Epithelial cell of prostate (primary cell): ENCODE results near the gene NRXN3.
A peak's percentile ranks its signal among the peaks of the same experiment; 100 is the strongest.

Experiments
- DNase-seq: peaks from one replicate; pipeline ENCODE4 v3.0.0-alpha.2; 2011; ENCODE audit warnings: low read depth, low spot score
- H3K27ac ChIP-seq: fragments of 450-650 bp; 2 replicates; pipeline ENCODE4 v1.5.1; 2017; ENCODE audit warnings: mild to moderate bottlenecking

NRXN3 gene

GRCh38 chr14:78605897-78606500 is 435.8 kb downstream of the NRXN3 start:
- no peak for DNase-seq
- peak overlapping the region; percentile 50 for H3K27ac ChIP-seq

DNA sequence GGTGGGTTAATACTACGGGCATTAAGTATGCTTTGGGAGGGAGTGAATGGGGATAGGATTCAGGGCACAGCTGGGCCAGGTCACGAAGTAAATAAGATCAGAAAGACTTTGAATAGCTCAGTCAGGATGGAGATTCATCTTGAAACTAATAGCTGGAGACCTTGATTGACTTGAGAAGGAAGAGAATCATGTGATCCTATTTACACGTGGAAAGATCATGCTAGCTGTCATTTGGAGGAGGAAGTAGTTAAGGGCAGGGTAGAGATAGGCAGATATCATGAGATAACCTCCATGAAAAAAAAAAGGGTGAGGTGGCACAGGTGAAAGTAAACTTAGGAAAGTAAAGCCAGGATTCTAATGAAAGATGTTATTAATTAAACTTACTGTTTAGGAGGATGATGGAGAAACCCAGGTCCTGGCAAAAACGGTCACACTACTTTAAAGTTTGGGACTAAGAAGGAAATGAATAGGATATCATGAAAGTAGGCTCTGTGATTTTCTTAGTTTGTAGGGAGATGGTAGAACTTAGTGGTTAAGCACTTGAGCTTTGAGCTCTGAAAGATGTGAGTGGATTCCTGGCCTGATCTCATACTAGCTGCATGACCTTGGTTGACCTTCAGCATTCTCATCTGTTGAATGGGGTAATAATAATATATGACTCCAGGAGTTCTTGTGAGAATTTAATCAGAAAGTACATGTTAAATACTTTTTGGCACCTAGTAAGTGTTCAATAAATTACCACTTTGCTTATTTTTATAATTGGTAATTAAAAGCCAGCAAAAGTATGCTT is 439.0 kb downstream of the NRXN3 start:
- H3K27ac ChIP-seq, result no peak overlapping the region
- no peak for DNase-seq

DNA sequence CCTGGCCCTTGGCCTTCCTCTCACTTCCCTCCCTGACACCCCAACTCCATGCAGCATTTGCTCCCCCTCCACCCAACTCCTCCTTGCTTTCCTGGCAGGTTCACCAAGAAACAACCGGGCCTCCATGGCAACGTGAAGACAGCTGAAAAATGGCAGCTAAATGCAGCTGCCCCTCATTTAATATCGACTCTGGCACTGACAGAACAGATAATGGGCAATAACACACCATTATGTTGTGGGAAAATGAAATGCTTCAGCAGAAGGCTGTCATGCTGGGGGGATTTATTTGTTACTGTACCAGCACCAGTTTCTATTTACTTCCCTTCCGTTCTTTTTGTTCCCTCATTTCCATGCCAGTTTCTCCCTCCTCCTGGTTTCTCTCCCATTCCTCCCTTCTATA is 440.8 kb downstream of the NRXN3 start:
- DNase-seq, result no peak
- H3K27ac ChIP-seq, result no peak overlapping the region

- no peak overlapping the region for H3K27ac ChIP-seq
- no peak for DNase-seq
Measured at GRCh38 chr14:78611796-78612571, 441.8 kb downstream of the NRXN3 start.

- no peak for DNase-seq
- no peak overlapping the region for H3K27ac ChIP-seq
Measured at GRCh38 chr14:78612666-78613065, 442.5 kb downstream of the NRXN3 start.

GRCh38 chr14:78614593-78614992 is 444.4 kb downstream of the NRXN3 start:
- no peak for DNase-seq
- no peak overlapping the region for H3K27ac ChIP-seq

DNA sequence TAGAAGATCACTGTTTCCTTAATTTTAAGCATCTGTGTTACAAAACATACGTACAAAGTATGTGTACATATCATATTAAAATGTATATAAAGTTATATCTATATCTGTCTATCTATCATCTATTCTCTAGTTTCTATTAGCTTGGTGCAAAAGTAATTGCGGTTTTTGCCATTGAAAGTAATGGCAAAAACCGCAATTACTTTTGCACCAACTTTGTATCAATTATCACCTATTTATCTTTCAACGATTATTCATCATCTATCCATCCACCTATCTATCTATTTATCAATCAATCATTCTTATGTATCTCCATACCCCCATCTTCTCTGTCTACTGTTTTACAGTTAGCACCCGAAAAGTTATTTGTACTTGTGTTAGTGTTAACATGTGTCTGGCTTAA is 447.6 kb downstream of the NRXN3 start:
- no peak overlapping the region for H3K27ac ChIP-seq
- DNase-seq, result no peak

DNA sequence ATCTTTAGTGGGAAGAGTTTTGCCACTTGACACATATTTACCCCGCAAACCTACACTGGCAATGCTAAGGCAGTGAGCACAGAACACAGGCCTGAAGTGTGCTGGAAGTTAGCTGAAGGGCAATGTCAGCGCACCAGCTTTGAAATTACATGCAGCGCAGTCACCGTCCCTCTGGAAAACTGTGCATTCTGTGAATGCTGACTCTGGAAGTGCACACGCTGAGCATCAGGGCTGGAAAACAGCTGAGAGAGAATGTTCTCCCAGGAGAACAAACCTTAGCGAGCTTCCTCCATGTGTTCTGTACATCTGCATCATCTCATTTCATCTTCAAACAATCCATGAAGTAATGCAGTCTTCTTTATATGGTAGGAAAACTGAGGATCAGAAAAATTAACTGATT is 448.2 kb downstream of the NRXN3 start:
- no peak for DNase-seq
- no peak overlapping the region for H3K27ac ChIP-seq

DNA sequence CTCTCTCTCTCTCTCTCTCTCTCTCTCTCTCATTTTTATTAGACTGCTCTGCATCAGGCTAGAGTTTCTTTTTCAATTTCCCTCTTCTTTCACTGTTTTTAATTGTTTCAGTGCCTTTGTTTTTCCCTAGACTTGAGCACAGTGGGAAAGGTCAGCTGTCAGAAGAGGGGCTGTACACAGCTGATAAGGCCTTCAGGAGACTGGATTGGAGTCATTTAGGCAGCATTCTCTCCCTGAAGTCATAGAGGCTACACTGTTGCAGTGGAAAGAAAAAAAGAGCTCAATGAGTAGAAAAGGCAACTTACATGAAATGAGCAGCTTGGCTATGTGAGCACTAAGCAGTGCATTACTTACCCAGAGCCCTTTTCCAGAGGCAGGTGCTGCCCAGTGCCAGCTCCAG is 456.9 kb downstream of the NRXN3 start:
- H3K27ac ChIP-seq, result no peak overlapping the region
- DNase-seq, result no peak

DNA sequence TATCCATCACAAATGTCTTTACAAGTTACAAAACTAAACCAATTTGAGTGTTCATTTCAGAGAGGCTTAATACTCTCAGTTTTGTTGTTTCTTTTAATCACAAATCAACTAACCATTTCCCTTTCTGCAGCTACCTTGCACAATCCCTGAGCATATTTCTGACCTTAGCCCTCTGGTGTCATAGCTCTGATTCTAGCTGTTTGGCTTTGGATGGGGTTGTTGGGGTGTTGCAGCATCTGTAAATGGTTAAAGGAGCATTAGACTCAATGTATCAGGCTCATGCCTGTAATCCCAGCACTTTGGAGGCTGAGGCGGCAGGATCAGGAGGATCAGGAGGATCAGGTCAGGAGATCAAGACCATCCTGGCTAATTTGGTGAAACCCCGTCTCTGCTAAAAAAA is 461.4 kb downstream of the NRXN3 start:
- H3K27ac ChIP-seq, result no peak overlapping the region
- DNase-seq, result no peak

- H3K27ac ChIP-seq, result no peak overlapping the region
- DNase-seq, result no peak
Measured at GRCh38 chr14:78633752-78634151, 463.6 kb downstream of the NRXN3 start.

GRCh38 chr14:78637489-78637888 is 467.3 kb downstream of the NRXN3 start:
- H3K27ac ChIP-seq, result no peak overlapping the region
- no peak for DNase-seq

DNA sequence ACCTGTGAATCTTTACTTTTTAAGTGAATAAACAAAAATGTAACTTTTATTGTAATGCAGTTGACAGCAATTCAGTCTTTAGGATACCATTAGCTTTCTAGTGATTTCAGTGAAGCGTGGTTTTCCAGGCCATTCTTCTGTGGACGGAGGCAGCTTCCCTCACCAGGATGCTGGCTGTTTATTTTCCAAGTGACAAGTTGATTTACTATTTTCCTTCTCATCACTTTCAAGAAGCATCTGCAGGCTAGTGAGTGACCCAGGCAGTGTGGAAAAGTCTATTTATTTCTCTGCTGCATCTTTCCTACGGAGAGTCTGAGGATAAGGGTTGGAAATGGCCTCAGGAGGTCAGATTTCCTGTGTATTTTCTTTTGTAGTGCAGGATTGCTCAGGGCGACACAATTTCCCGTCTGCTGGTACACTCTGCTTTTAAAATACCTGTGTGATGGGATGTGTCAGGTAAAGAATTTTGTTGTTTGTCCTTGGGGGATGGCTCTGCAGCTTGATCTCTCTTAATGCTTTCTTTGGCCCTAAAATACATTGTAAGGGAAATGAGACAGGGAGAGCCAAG is 467.8 kb downstream of the NRXN3 start:
- H3K27ac ChIP-seq, result no peak overlapping the region
- DNase-seq, result no peak

DNA sequence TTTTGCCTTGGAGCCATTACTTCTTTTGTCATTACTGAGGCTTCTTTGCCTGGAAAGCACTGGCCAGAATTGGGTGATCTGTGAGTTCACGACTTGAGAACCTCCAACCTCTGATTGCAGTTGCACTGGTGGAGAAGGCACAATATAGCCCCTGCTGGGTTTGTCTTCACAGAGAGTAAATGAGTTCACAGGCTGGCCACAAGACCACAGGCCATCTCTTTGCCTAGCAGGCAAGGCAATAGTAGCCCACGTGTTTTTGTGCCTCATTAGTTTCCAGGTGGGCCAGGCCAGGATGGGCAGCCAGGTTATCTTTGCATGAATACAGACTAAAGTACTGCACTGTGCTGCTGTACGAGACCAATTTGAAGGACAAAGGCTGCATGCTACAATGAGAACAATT is 468.8 kb downstream of the NRXN3 start:
- no peak for DNase-seq
- no peak overlapping the region for H3K27ac ChIP-seq

GRCh38 chr14:78644824-78645559 is 474.8 kb downstream of the NRXN3 start:
- H3K27ac ChIP-seq, result no peak overlapping the region
- DNase-seq, result no peak

GRCh38 chr14:78652727-78653126 is 482.6 kb downstream of the NRXN3 start:
- DNase-seq, result no peak
- no peak overlapping the region for H3K27ac ChIP-seq

DNA sequence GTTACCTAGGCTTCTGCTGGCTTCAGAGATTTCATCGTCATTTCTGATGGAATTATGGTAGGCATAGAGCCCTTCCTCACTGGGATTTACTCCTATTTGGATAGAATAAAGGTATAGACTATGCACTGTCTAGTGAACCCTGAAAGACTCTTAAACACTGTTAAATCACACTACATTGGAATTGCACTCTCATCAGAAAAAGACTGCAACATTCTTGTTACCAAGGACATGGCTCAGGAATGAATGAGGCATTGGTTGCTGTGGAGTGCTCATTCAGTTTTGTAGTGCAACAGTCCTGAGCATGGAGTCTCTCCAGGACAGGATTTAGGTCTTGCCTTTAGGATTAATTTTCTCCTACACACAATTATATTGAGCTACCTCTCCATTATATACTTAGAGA is 483.0 kb downstream of the NRXN3 start:
- DNase-seq, result no peak
- H3K27ac ChIP-seq, result no peak overlapping the region

DNA sequence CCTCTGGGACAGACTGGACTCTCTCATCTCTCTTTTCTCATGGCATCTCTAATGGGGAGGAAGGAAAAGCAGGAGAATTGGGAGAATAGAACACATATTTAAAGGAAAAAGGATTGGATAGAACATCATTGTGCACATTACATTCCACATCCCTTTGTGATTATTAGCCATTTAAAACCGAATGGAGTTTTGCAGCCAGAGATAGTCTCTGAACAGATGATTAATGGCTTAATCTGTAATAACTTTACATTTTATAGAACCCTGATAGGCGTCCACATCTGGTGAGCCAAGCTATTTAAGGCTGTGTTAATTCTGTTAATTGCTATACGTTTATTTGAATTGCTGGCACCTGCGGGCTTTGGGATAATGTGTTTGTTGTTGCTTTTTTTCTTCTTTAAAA is 487.3 kb downstream of the NRXN3 start:
- DNase-seq, result no peak
- H3K27ac ChIP-seq, result no peak overlapping the region

DNA sequence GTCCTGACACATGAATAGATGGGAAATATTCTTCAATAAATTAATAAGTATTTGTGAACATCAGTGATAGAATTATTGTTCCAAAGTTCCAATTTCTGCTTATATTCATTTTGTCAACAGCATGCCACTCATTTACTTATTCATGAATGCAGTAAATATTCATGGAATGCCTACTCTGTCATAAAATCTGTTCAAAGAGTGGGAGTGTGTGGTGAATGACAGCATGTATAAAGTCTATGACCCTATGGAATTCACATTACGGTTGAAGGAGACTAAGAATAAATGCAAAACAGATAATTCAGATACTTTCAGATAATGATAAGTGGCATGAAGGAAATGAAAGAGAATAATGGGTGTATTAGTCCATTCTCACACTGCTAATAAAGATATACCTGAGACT is 494.7 kb downstream of the NRXN3 start:
- H3K27ac ChIP-seq, result no peak overlapping the region
- no peak for DNase-seq

- no peak for DNase-seq
- no peak overlapping the region for H3K27ac ChIP-seq
Measured at GRCh38 chr14:78666336-78667056, 496.3 kb downstream of the NRXN3 start.
